Erythroblast (primary cell): ENCODE data around the gene KCNIP4.
"Not testable (repeated sequence)": the region's sequence is repeated elsewhere in the genome, so short reads cannot be mapped to it uniquely, and the experiment has no call there.

Source experiments
- DNase-seq, 2 experiments: peaks; one replicate each; lab custom pipeline; 2025; lab: John Stamatoyannopoulos, UW
- GATA1 ChIP-seq: IDR thresholded peaks from 2 replicates; pipeline ENCODE4 v1.6.1; 2011; ENCODE audit warnings: low read depth, mild to moderate bottlenecking, control low read depth, low read length, moderate library complexity
- POLR2A ChIP-seq: IDR thresholded peaks from 2 replicates; pipeline ENCODE4 v1.6.1; 2011; ENCODE audit warnings: mild to moderate bottlenecking, low read length

KCNIP4 gene

GRCh38 chr4:20764366-20764992 lies 1184.1 kb downstream of the KCNIP4 start:
- TF ChIP-seq POLR2A = no peak
- DNase-seq = no peak

- TF ChIP-seq GATA1 (no peak), POLR2A (no peak)
- DNase-seq = no peak
These were observed 1186.7 kb downstream of the KCNIP4 start for GRCh38 chr4:20761826-20762225.

- DNase-seq = no peak
- TF ChIP-seq GATA1 (no peak), POLR2A (no peak)
These were observed 1187.2 kb downstream of the KCNIP4 start for GRCh38 chr4:20761382-20761781.

- peak in 1 of 2 experiments; percentile 7 for DNase-seq
- TF ChIP-seq GATA1 (no peak), POLR2A (no peak)
These were observed 1188.5 kb downstream of the KCNIP4 start for GRCh38 chr4:20760053-20760452.

GRCh38 chr4:20754036-20754435 lies 1194.5 kb downstream of the KCNIP4 start:
- no peak for TF ChIP-seq GATA1
- TF ChIP-seq POLR2A = no peak
- DNase-seq = no peak

GRCh38 chr4:20752641-20753040 lies 1195.9 kb downstream of the KCNIP4 start:
- TF ChIP-seq GATA1 = no peak
- no peak for TF ChIP-seq POLR2A
- DNase-seq = no peak

GRCh38 chr4:20746000-20746399 lies 1202.6 kb downstream of the KCNIP4 start:
- DNase-seq = not testable (repeated sequence)

- no peak for DNase-seq
- no peak for TF ChIP-seq POLR2A
- no peak for TF ChIP-seq GATA1
These were observed 1212.6 kb downstream of the KCNIP4 start for GRCh38 chr4:20735931-20736330.

- TF ChIP-seq POLR2A (no peak), GATA1 (no peak)
- no peak for DNase-seq
These were observed 1223.7 kb downstream of the KCNIP4 start for GRCh38 chr4:20724915-20725314.

- TF ChIP-seq POLR2A = no peak
- no peak for TF ChIP-seq GATA1
- peak in 1 of 2 experiments; percentile 19 for DNase-seq
These were observed 1225.1 kb downstream of the KCNIP4 start for GRCh38 chr4:20723463-20723862.

GRCh38 chr4:20723019-20723418 lies 1225.6 kb downstream of the KCNIP4 start:
- no peak for DNase-seq
- no peak for TF ChIP-seq GATA1
- TF ChIP-seq POLR2A = no peak

- no peak for DNase-seq
- TF ChIP-seq POLR2A (no peak), GATA1 (no peak)
These were observed 1237.2 kb downstream of the KCNIP4 start for GRCh38 chr4:20711335-20711734.

GRCh38 chr4:20700007-20700761 lies 1248.4 kb downstream of the KCNIP4 start, which contains the start of gene PACRGL:
Gene PACRGL (plus strand): TSS chr4:20700458. CDS start chr4:20704482, 4,024 bp downstream.
- DNase-seq = peak; percentile 95
- TF ChIP-seq POLR2A (peak; percentile 78), GATA1 (no peak)

GRCh38 chr4:20698820-20699219 lies 1249.8 kb downstream of the KCNIP4 start:
- peak; percentile 45 to 76 for DNase-seq
- TF ChIP-seq GATA1 (no peak), POLR2A (no peak)

- peak; percentile 41 to 44 for DNase-seq
- TF ChIP-seq POLR2A (no peak), GATA1 (no peak)
These were observed 1250.2 kb downstream of the KCNIP4 start for GRCh38 chr4:20698382-20698781.
